HepG2 (cell line): ENCODE results near the gene AFDN. TPM values are rescaled to one million over a fixed set of nuclear protein-coding genes. Genes with fewer than 3 reads are reported as not detected.

Experiments
- ATAC-seq: fragments of 200-7000 bp; cut with Tn5 transposase; 3 replicates; pipeline ENCODE4 v1.9.1; 2020; ENCODE audit warnings: mild to moderate bottlenecking, moderate library complexity
- BruUV-seq: library from RNA; stranded (reverse); fragments of 400-500 nt; replicated peaks from 2 replicates; lab custom pipeline; 2021; lab: Mats Ljungman, UMichigan
- CTCF ChIA-PET: fragments of 300-600 bp; formaldehyde crosslinking; extraction: SDS; loops from one replicate; lab custom pipeline; 2021; ENCODE audit warnings: low total read pairs, inconsistent platforms, low intra/inter-chr PET ratio; lab: Yijun Ruan, JAX
- POLR2A ChIA-PET: fragments of 350-600 bp; sonication (Branson Sonifier 250); formaldehyde crosslinking; loops from one replicate; lab custom pipeline; 2020; ENCODE audit warnings: antibody characterized with exemption, inconsistent platforms; lab: Yijun Ruan, JAX
- DNase-seq: peaks from one replicate; pipeline ENCODE4 v3.0.0-alpha.2; 2015; ENCODE audit warnings: low spot score
- FAIRE-seq: peaks from 3 replicates; lab custom pipeline; 2011; peaks lifted over from hg19 to GRCh38; lab: Jason Lieb, UNC
- H2AFZ ChIP-seq: one replicate; pipeline ENCODE4 v1.6.1; 2011; ENCODE audit warnings: low read length, inconsistent platforms
- H3K27ac ChIP-seq: fragments of 300-600 bp; 3 replicates; pipeline ENCODE4 v1.8.0; 2011; ENCODE audit warnings: mixed run types, mild to moderate bottlenecking, mixed read lengths, low read length, inconsistent platforms; ENCODE audit not compliant: insufficient read depth; ENCODE audit errors: extremely low read length
- H3K27me3 ChIP-seq, 2 experiments: fragments of 200-600 bp in 1 of 2; 2 replicates in 1 of 2; 3 replicates in 1 of 2; pipeline versions ENCODE4 v1.6.0 to v1.8.0; 2011; ENCODE audit warnings: low read length in 2 of 2, mild to moderate bottlenecking in 2 of 2, moderate library complexity in 2 of 2, inconsistent platforms in 1 of 2; ENCODE audit not compliant: insufficient read depth in 2 of 2, control insufficient read depth in 1 of 2
- H3K36me3 ChIP-seq, 2 experiments: fragments of 200-600 bp in 1 of 2; replicated peaks in 1 of 2; 2 replicates in 1 of 2; 3 replicates in 1 of 2; pipeline versions ENCODE4 v1.5.1 to v1.8.0; 2011; ENCODE audit warnings: low read length in 2 of 2, inconsistent platforms in 1 of 2; ENCODE audit not compliant: insufficient read depth in 2 of 2, control insufficient read depth in 1 of 2
- H3K4me1 ChIP-seq: 2 replicates; pipeline ENCODE4 v1.5.1; 2012; ENCODE audit warnings: low read length, inconsistent platforms; ENCODE audit not compliant: insufficient read depth
- H3K4me2 ChIP-seq: 2 replicates; pipeline ENCODE4 v1.6.0; 2011; ENCODE audit warnings: low read depth, low read length, inconsistent platforms
- H3K4me3 ChIP-seq, 3 experiments: fragments of 200-600 bp in 1 of 3; sonication (generic), shearing (Covaris generic) in 1 of 3; replicated peaks in 1 of 3; 2 replicates each; pipeline ENCODE4 v1.5.1; 2011 to 2016; ENCODE audit warnings: low read length in 3 of 3, inconsistent platforms in 2 of 3, low read depth in 2 of 3, mild to moderate bottlenecking in 2 of 3, control low read depth in 1 of 3, mixed read lengths in 1 of 3; ENCODE audit not compliant: insufficient read depth in 1 of 3
- H3K79me2 ChIP-seq: one replicate; pipeline ENCODE4 v1.6.1; 2011; ENCODE audit warnings: low read length, inconsistent platforms; ENCODE audit not compliant: insufficient read depth
- H3K9ac ChIP-seq: 2 replicates; pipeline ENCODE4 v1.6.0; 2011; ENCODE audit warnings: mild to moderate bottlenecking, low read depth, low read length, inconsistent platforms; ENCODE audit not compliant: insufficient read depth
- H3K9me3 ChIP-seq: 2 replicates; pipeline ENCODE4 v1.5.1; 2012; ENCODE audit warnings: mild to moderate bottlenecking, low read length
- H4K20me1 ChIP-seq: 2 replicates; pipeline ENCODE4 v1.6.0; 2011; ENCODE audit warnings: inconsistent platforms, mild to moderate bottlenecking, low read length, moderate library complexity; ENCODE audit not compliant: insufficient read depth
- BCL3 ChIP-seq: sonication (generic); formaldehyde crosslinking; IDR thresholded peaks from 2 replicates; pipeline ENCODE4 v1.5.1; 2020; ENCODE audit warnings: mild to moderate bottlenecking, missing genetic modification reagents, moderate library complexity
- HDAC1 ChIP-seq: sonication (generic); formaldehyde crosslinking; IDR thresholded peaks from 2 replicates; pipeline ENCODE4 v1.5.1; 2020; ENCODE audit warnings: mild to moderate bottlenecking, missing genetic modification reagents
- MIER3 ChIP-seq: IDR thresholded peaks from 2 replicates; pipeline ENCODE4 v1.6.1; 2016; ENCODE audit warnings: missing compliant biosample characterization, borderline replicate concordance
- RBAK ChIP-seq: sonication (generic); formaldehyde crosslinking; IDR thresholded peaks from 2 replicates; pipeline ENCODE4 v1.5.1; 2020; ENCODE audit warnings: mild to moderate bottlenecking, missing genetic modification reagents
- RFXAP ChIP-seq: sonication (generic); formaldehyde crosslinking; IDR thresholded peaks from 2 replicates; pipeline ENCODE4 v1.4.0; 2020; ENCODE audit warnings: missing genetic modification reagents, borderline replicate concordance
- TMF1 ChIP-seq: sonication (generic); formaldehyde crosslinking; IDR thresholded peaks from 2 replicates; pipeline ENCODE4 v1.8.1; 2022; ENCODE audit warnings: low read depth, missing genetic modification reagents
- ZEB1 ChIP-seq: IDR thresholded peaks from 2 replicates; pipeline ENCODE4 v1.6.1; 2012; ENCODE audit warnings: mild to moderate bottlenecking, low read depth, inconsistent platforms; ENCODE audit not compliant: insufficient replicate concordance
- WGBS: methylation state at CpG from one replicate; pipeline ENCODE4 v1.1.6; 2017; ENCODE audit warnings: low lambda C conversion rate; 5-methylcytosine and 5-hydroxymethylcytosine counted together
- in situ Hi-C: cut with HindIII; loops from 2 replicates; pipeline ENCODE4 v1.10.0; 2017; ENCODE audit warnings: low pct_unique_long_range_greater_than_20kb; ENCODE audit not compliant: extremely low pct_ligation_motif_present
- intact Hi-C: fragments of 100-400 bp; cut with micrococcal nuclease; formaldehyde crosslinking; loops from one replicate; pipeline ENCODE4 v1.10.0; 2022; ENCODE audit not compliant: unreplicated experiment
- polyA plus RNA-seq, 8 experiments: library from polyadenylated mRNA; depleted of rRNA in 3 of 8; stranded (reverse) in 7 of 8; unstranded in 1 of 8; fragments of >200 nt; fragmentation: Illumina TruSeq in 4 of 8; extraction: Trizol in 4 of 8; gene quantifications; 2 replicates each; pipeline versions ENCODE4 v1.2.1 to v1.2.3, GENCODE V29; 2011 to 2016; ENCODE audit warnings: low read depth in 4 of 8, missing spikeins in 1 of 8, mixed read lengths in 1 of 8; ENCODE audit not compliant: insufficient read depth in 1 of 8
- total RNA-seq, 5 experiments: library from RNA; depleted of rRNA; stranded (reverse); fragments of >200 nt; fragmentation: Illumina TruSeq; extraction: Trizol; gene quantifications; 2 replicates each; pipeline ENCODE4 v1.2.3, GENCODE V29; 2016; ENCODE audit warnings: low read depth in 1 of 5
- TF ChIP-seq, protein P1 (sequence below): IDR thresholded peaks from 2 replicates; pipeline ENCODE4 v1.6.1; 2018; ENCODE audit warnings: missing genetic modification reagents, mild to moderate bottlenecking, missing compliant biosample characterization
- TF ChIP-seq, protein P2 (sequence below): sonication (generic); IDR thresholded peaks from 2 replicates; pipeline ENCODE4 v1.6.1; 2016; ENCODE audit warnings: low read depth, borderline replicate concordance

Gene AFDN
- total and polyA plus RNA-seq, 2 of the 13 experiments (the other 11 are each of a cell fraction or from before 2014, with no cell fraction given) = 136 to 151 TPM

- no peak overlapping the region for H3K27ac ChIP-seq
- H3K79me2 ChIP-seq = no peaks in the 10 kb centered on the region
- in situ Hi-C loops = no loop called here
- DNase-seq (no peak), FAIRE-seq (no peak), ATAC-seq (no peak)
- intact Hi-C loops = no loop called here
- TF ChIP-seq RFXAP (no peak), BCL3 (CRISPR knock-in tag) (no peak), MIER3 (no peak), RBAK (CRISPR knock-in tag) (no peak), TMF1 (CRISPR knock-in tag) (no peak), HDAC1 (CRISPR knock-in tag) (no peak), ZEB1 (no peak)
- TF ChIP-seq, protein P1, sequence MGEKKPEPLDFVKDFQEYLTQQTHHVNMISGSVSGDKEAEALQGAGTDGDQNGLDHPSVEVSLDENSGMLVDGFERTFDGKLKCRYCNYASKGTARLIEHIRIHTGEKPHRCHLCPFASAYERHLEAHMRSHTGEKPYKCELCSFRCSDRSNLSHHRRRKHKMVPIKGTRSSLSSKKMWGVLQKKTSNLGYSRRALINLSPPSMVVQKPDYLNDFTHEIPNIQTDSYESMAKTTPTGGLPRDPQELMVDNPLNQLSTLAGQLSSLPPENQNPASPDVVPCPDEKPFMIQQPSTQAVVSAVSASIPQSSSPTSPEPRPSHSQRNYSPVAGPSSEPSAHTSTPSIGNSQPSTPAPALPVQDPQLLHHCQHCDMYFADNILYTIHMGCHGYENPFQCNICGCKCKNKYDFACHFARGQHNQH = no peak
- TF ChIP-seq, protein P2, sequence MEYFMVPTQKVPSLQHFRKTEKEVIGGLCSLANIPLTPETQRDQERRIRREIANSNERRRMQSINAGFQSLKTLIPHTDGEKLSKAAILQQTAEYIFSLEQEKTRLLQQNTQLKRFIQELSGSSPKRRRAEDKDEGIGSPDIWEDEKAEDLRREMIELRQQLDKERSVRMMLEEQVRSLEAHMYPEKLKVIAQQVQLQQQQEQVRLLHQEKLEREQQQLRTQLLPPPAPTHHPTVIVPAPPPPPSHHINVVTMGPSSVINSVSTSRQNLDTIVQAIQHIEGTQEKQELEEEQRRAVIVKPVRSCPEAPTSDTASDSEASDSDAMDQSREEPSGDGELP = no peak
- no peaks in the 10 kb centered on the region for H4K20me1 ChIP-seq
- peaks cover 16 to 54% of the 10 kb centered on the region in 2 experiments for H3K36me3 ChIP-seq
- no peak overlapping the region for H2AFZ ChIP-seq
- 96% methylated on average over 8 of the region's 8 CpGs for WGBS
- ChIA-PET POLR2A (no interaction called here), CTCF (no interaction called here)
- H3K4me3 ChIP-seq = no peak overlapping the region
- peaks cover 54% of the 10 kb centered on the region for H3K4me1 ChIP-seq
- no peaks in the 10 kb centered on the region for H3K27me3 ChIP-seq
- no TSS peak for BruUV-seq
- no peaks in the 10 kb centered on the region for H3K9me3 ChIP-seq
- no peak overlapping the region for H3K9ac ChIP-seq
- H3K4me2 ChIP-seq = no peak overlapping the region
These were observed 139.8 kb downstream of the AFDN start for GRCh38 chr6:167966540-167966905.
